IPS-18c (cell line): Measurements from ENCODE around the gene SLAMF7.
"Not testable (repeated sequence)": the region's sequence is repeated elsewhere in the genome, so short reads cannot be mapped to it uniquely, and the experiment has no call there.

Source experiments
- H3K4me3 ChIP-seq: 2 replicates; pipeline ENCODE4 v1.7.0; 2013; ENCODE audit warnings: low read depth, mild to moderate bottlenecking, low read length, moderate library complexity; ENCODE audit not compliant: insufficient read depth
- H3K9me3 ChIP-seq: one replicate; pipeline ENCODE4 v1.6.1; 2013; ENCODE audit warnings: mild to moderate bottlenecking, low read length, moderate library complexity; ENCODE audit not compliant: control insufficient read depth, insufficient read depth

SLAMF7 gene

GRCh38 chr1:160780398-160780755 is 41.3 kb downstream of the SLAMF7 start:
- H3K4me3 ChIP-seq = no peak overlapping the region
- H3K9me3 ChIP-seq = peaks cover 8% of the 10 kb centered on the region

GRCh38 chr1:160781186-160781766 is 42.2 kb downstream of the SLAMF7 start:
- H3K4me3 ChIP-seq = no peak overlapping the region
- peaks cover 8% of the 10 kb centered on the region for H3K9me3 ChIP-seq

GRCh38 chr1:160781914-160782689 is 43.1 kb downstream of the SLAMF7 start:
- H3K9me3 ChIP-seq = peaks cover 8% of the 10 kb centered on the region
- H3K4me3 ChIP-seq = no peak overlapping the region

GRCh38 chr1:160782988-160783765 is 44.1 kb downstream of the SLAMF7 start:
- not testable (repeated sequence) for H3K4me3 ChIP-seq, H3K9me3 ChIP-seq

GRCh38 chr1:160789051-160789701 is 50.1 kb downstream of the SLAMF7 start:
- H3K9me3 ChIP-seq = peaks cover under 1% of the 10 kb centered on the region
- no peak overlapping the region for H3K4me3 ChIP-seq

- Histone ChIP-seq H3K4me3 (no peak overlapping the region), H3K9me3 (no peaks in the 10 kb centered on the region)
Measured at GRCh38 chr1:160789702-160790611, 50.9 kb downstream of the SLAMF7 start.

- H3K4me3 ChIP-seq = no peak overlapping the region
- H3K9me3 ChIP-seq = no peaks in the 10 kb centered on the region
Measured at GRCh38 chr1:160794376-160794775, 55.3 kb downstream of the SLAMF7 start.

GRCh38 chr1:160795951-160796383 is 56.9 kb downstream of the SLAMF7 start, which contains the start of gene LY9:
Gene LY9, plus strand, starts transcription at chr1:160796174. Its CDS starts 14 bp downstream, at chr1:160796188.
- Histone ChIP-seq H3K9me3 (no peaks in the 10 kb centered on the region), H3K4me3 (no peak within 1 kb of the TSS)

GRCh38 chr1:160797271-160797709 is 58.2 kb downstream of the SLAMF7 start:
- no peaks in the 10 kb centered on the region for H3K9me3 ChIP-seq
- no peak overlapping the region for H3K4me3 ChIP-seq

- Histone ChIP-seq H3K4me3 (no peak overlapping the region), H3K9me3 (no peaks in the 10 kb centered on the region)
Measured at GRCh38 chr1:160797861-160798273, 58.8 kb downstream of the SLAMF7 start.

GRCh38 chr1:160798439-160798838 is 59.4 kb downstream of the SLAMF7 start:
- H3K9me3 ChIP-seq = no peaks in the 10 kb centered on the region
- H3K4me3 ChIP-seq = no peak overlapping the region

GRCh38 chr1:160799641-160800040 is 60.6 kb downstream of the SLAMF7 start:
- Histone ChIP-seq H3K4me3 (no peak overlapping the region), H3K9me3 (no peaks in the 10 kb centered on the region)

- no peaks in the 10 kb centered on the region for H3K9me3 ChIP-seq
- H3K4me3 ChIP-seq = no peak overlapping the region
Measured at GRCh38 chr1:160800142-160800541, 61.1 kb downstream of the SLAMF7 start.

- H3K4me3 ChIP-seq = no peak overlapping the region
- no peaks in the 10 kb centered on the region for H3K9me3 ChIP-seq
Measured at GRCh38 chr1:160800645-160801408, 61.8 kb downstream of the SLAMF7 start.

GRCh38 chr1:160801836-160802580 is 63.0 kb downstream of the SLAMF7 start:
- Histone ChIP-seq H3K4me3 (no peak overlapping the region), H3K9me3 (no peaks in the 10 kb centered on the region)
